H9 (cell line): ENCODE data around the gene TOMM5. TPM values are rescaled to one million over a fixed set of nuclear protein-coding genes. Genes with fewer than 3 reads are reported as not detected.

Experiments used
- DNase-seq: peaks from one replicate; pipeline ENCODE4 v3.0.0-alpha.2; 2017
- H2AFZ ChIP-seq: one replicate; pipeline ENCODE4 v1.6.1; 2013; ENCODE audit warnings: mild to moderate bottlenecking, low read length, control low read depth, moderate library complexity
- H2AK5ac ChIP-seq: 2 replicates; pipeline ENCODE4 v1.6.1; 2013; ENCODE audit warnings: low read length, control low read depth, mixed read lengths; ENCODE audit not compliant: insufficient read length
- H2BK120ac ChIP-seq: one replicate; pipeline ENCODE4 v1.6.1; 2013; ENCODE audit warnings: low read depth, mild to moderate bottlenecking, low read length, control low read depth, inconsistent platforms; ENCODE audit not compliant: poor library complexity, severe bottlenecking
- H2BK12ac ChIP-seq: 2 replicates; pipeline ENCODE4 v1.6.1; 2013; ENCODE audit warnings: low read length, control low read depth, mixed read lengths, low read depth; ENCODE audit not compliant: insufficient read length
- H2BK15ac ChIP-seq: 2 replicates; pipeline ENCODE4 v1.6.1; 2013; ENCODE audit warnings: low read depth, low read length, control low read depth
- H2BK20ac ChIP-seq: one replicate; pipeline ENCODE4 v1.6.1; 2013; ENCODE audit warnings: low read depth, mild to moderate bottlenecking, low read length, control low read depth, inconsistent platforms; ENCODE audit not compliant: poor library complexity, severe bottlenecking
- H2BK5ac ChIP-seq: 2 replicates; pipeline ENCODE4 v1.6.1; 2013; ENCODE audit warnings: low read length, control low read depth, mixed read lengths; ENCODE audit not compliant: insufficient read length
- H3K14ac ChIP-seq: 2 replicates; pipeline ENCODE4 v1.6.1; 2013; ENCODE audit warnings: low read length, control low read depth; ENCODE audit not compliant: insufficient read depth
- H3K18ac ChIP-seq: 2 replicates; pipeline ENCODE4 v1.6.1; 2013; ENCODE audit warnings: low read depth, mild to moderate bottlenecking, mixed read lengths, low read length, control low read depth; ENCODE audit not compliant: insufficient read length
- H3K23ac ChIP-seq: 2 replicates; pipeline ENCODE4 v1.6.1; 2013; ENCODE audit warnings: low read length, control low read depth, mixed read lengths, low read depth; ENCODE audit not compliant: insufficient read length
- H3K23me2 ChIP-seq: 2 replicates; pipeline ENCODE4 v1.6.1; 2013; ENCODE audit warnings: low read depth, mild to moderate bottlenecking, mixed read lengths, low read length, control low read depth; ENCODE audit not compliant: insufficient read length, poor library complexity, severe bottlenecking
- H3K27ac ChIP-seq: 2 replicates; pipeline ENCODE4 v1.5.1; 2013; ENCODE audit warnings: low read length, control low read depth, mixed read lengths, low read depth; ENCODE audit not compliant: insufficient read length
- H3K27me3 ChIP-seq: 2 replicates; pipeline ENCODE4 v1.6.1; 2013; ENCODE audit warnings: low read length, control low read depth, inconsistent platforms; ENCODE audit not compliant: insufficient read depth
- H3K4ac ChIP-seq: 2 replicates; pipeline ENCODE4 v1.6.1; 2013; ENCODE audit warnings: low read depth, mild to moderate bottlenecking, control low read depth, inconsistent platforms, low read length, moderate library complexity
- H3K4me1 ChIP-seq: 2 replicates; pipeline ENCODE4 v1.6.1; 2013; ENCODE audit warnings: low read length, control low read depth, inconsistent platforms; ENCODE audit not compliant: insufficient read depth
- H3K4me2 ChIP-seq: 2 replicates; pipeline ENCODE4 v1.6.1; 2013; ENCODE audit warnings: low read length, control low read depth, mixed read lengths; ENCODE audit not compliant: insufficient read length, insufficient read depth
- H3K56ac ChIP-seq: 2 replicates; pipeline ENCODE4 v1.6.1; 2013; ENCODE audit warnings: low read depth, mild to moderate bottlenecking, mixed read lengths, low read length, control low read depth; ENCODE audit not compliant: insufficient read length
- H3K79me1 ChIP-seq: 2 replicates; pipeline ENCODE4 v1.6.1; 2013; ENCODE audit warnings: low read depth, mild to moderate bottlenecking, moderate library complexity, low read length, control low read depth, inconsistent platforms; ENCODE audit not compliant: insufficient read depth, poor library complexity, severe bottlenecking
- H3K79me2 ChIP-seq: 2 replicates; pipeline ENCODE4 v1.6.1; 2013; ENCODE audit warnings: low read length, control low read depth, inconsistent platforms; ENCODE audit not compliant: insufficient read depth
- H3K9ac ChIP-seq: 2 replicates; pipeline ENCODE4 v1.6.1; 2013; ENCODE audit warnings: low read length, control low read depth, mixed read lengths; ENCODE audit not compliant: insufficient read length; ENCODE audit errors: extremely low read depth
- H3K9me3 ChIP-seq: one replicate; pipeline ENCODE4 v1.6.1; 2013; ENCODE audit warnings: low read depth, low read length, inconsistent platforms; ENCODE audit not compliant: control insufficient read depth
- H3T11ph ChIP-seq: one replicate; pipeline ENCODE4 v1.6.1; 2013; ENCODE audit warnings: mild to moderate bottlenecking, low read length, control low read depth, inconsistent platforms
- H4K20me1 ChIP-seq: one replicate; pipeline ENCODE4 v1.6.1; 2013; ENCODE audit not compliant: control insufficient read depth, insufficient read length, insufficient read depth
- H4K5ac ChIP-seq: 2 replicates; pipeline ENCODE4 v1.6.1; 2013; ENCODE audit warnings: low read depth, mild to moderate bottlenecking, mixed read lengths, low read length, control low read depth; ENCODE audit not compliant: insufficient read length
- H4K8ac ChIP-seq: replicated peaks from 2 replicates; pipeline ENCODE4 v1.6.1; 2013; ENCODE audit warnings: low read length, control low read depth, mixed read lengths, low read depth; ENCODE audit not compliant: insufficient read length
- H4K91ac ChIP-seq: 2 replicates; pipeline ENCODE4 v1.6.1; 2013; ENCODE audit warnings: low read depth, mild to moderate bottlenecking, moderate library complexity, mixed read lengths, low read length, control low read depth; ENCODE audit not compliant: insufficient read length
- H3K27ac Mint-ChIP-seq, 3 experiments: 2 replicates in 2 of 3; 3 replicates in 1 of 3; pipeline ENCODE4 v1.8.0; 2020 to 2021; ENCODE audit warnings: mixed read lengths in 3 of 3, mild to moderate bottlenecking in 1 of 3, moderate library complexity in 1 of 3
- H3K27me3 Mint-ChIP-seq: 2 replicates; pipeline ENCODE4 v1.8.0; 2021; ENCODE audit warnings: low read depth, mild to moderate bottlenecking, moderate library complexity, mixed read lengths
- H3K36me3 Mint-ChIP-seq, 3 experiments: 2 replicates in 2 of 3; 3 replicates in 1 of 3; pipeline ENCODE4 v1.8.0; 2020 to 2021; ENCODE audit warnings: low read depth in 3 of 3, mixed read lengths in 3 of 3; ENCODE audit not compliant: insufficient read depth in 1 of 3
- H3K4me1 Mint-ChIP-seq, 2 experiments: 2 replicates each; pipeline ENCODE4 v1.8.0; 2020; ENCODE audit warnings: mixed read lengths in 2 of 2
- H3K4me3 Mint-ChIP-seq, 2 experiments: 2 replicates in 1 of 2; 3 replicates in 1 of 2; pipeline ENCODE4 v1.8.0; 2020 to 2021; ENCODE audit warnings: mild to moderate bottlenecking in 2 of 2, mixed read lengths in 2 of 2, moderate library complexity in 1 of 2
- H3K9me3 Mint-ChIP-seq, 2 experiments: 2 replicates in 1 of 2; 3 replicates in 1 of 2; pipeline ENCODE4 v1.8.0; 2020; ENCODE audit warnings: mild to moderate bottlenecking in 2 of 2, mixed read lengths in 2 of 2, moderate library complexity in 1 of 2
- CTCF ChIP-seq: fragments of 200-600 bp; sonication (generic); conservative IDR thresholded peaks from 3 replicates; pipeline ENCODE4 v1.8.0; 2021; ENCODE audit warnings: antibody characterized with exemption, mild to moderate bottlenecking
- whole genome bisulfite sequencing: extraction: QIAGEN DNeasy Blood & Tissue Kit; methylation state at CpG from one replicate; pipeline ENCODE4 v1.1.7; 2013; ENCODE audit warnings: missing lambda C conversion rate, low lambda C conversion rate, mixed read lengths; ENCODE audit not compliant: insufficient read length; ENCODE audit errors: extremely low coverage; 5-methylcytosine and 5-hydroxymethylcytosine counted together
- total RNA-seq: library from RNA; stranded (reverse); gene quantifications from 2 replicates; pipeline ENCODE4 v1.2.1, GENCODE V29; 2021

TOMM5 gene
- total RNA-seq, 1 experiment from 2014 or later: 124 TPM

GRCh38 chr9:37625758-37626147, 33.4 kb upstream of the TOMM5 start:
- H3T11ph ChIP-seq: no peak overlapping the region
- H3K27ac Mint-ChIP-seq: no peak overlapping the region
- H3K4me3 Mint-ChIP-seq: no peak overlapping the region
- H2BK5ac ChIP-seq: no peak overlapping the region
- H3K79me1 ChIP-seq: no peaks in the 10 kb centered on the region
- no peaks in the 10 kb centered on the region for H3K23me2 ChIP-seq
- no peak overlapping the region for H3K4me2 ChIP-seq
- no peaks in the 10 kb centered on the region for H3K9me3 ChIP-seq
- H3K14ac ChIP-seq: no peak overlapping the region
- TF ChIP-seq CTCF: no peak
- H4K91ac ChIP-seq: no peak overlapping the region
- H3K18ac ChIP-seq: no peak overlapping the region
- H4K20me1 ChIP-seq: no peaks in the 10 kb centered on the region
- DNase-seq: no peak
- H3K4ac ChIP-seq: no peak overlapping the region
- no peak overlapping the region for H4K8ac ChIP-seq
- no peak overlapping the region for H2BK12ac ChIP-seq
- no peak overlapping the region for H3K56ac ChIP-seq
- H3K27me3 Mint-ChIP-seq: no peaks in the 10 kb centered on the region
- H2AK5ac ChIP-seq: no peak overlapping the region
- H3K4me1 ChIP-seq: peaks cover 8% of the 10 kb centered on the region; the same call in 1 of the 2 replicates
- peaks cover 25 to 30% of the 10 kb centered on the region in 2 experiments for H3K4me1 Mint-ChIP-seq
- no CpG with 5 or more reads among the region's 12 CpGs for WGBS
- H3K27ac ChIP-seq: no peak overlapping the region
- H4K5ac ChIP-seq: no peak overlapping the region
- no peak overlapping the region for H2BK20ac ChIP-seq
- no peak overlapping the region for H2BK120ac ChIP-seq
- no peak overlapping the region for H3K9ac ChIP-seq
- no peak overlapping the region for H3K23ac ChIP-seq
- H3K27me3 ChIP-seq: no peaks in the 10 kb centered on the region
- H3K79me2 ChIP-seq: no peaks in the 10 kb centered on the region
- H2BK15ac ChIP-seq: no peak overlapping the region
- H3K36me3 Mint-ChIP-seq: no peaks in the 10 kb centered on the region
- no peaks in the 10 kb centered on the region; a peak in 1 of 5 replicates for H3K9me3 Mint-ChIP-seq
- no peak overlapping the region for H2AFZ ChIP-seq
